Measurements from ENCODE around the gene CDK3.
"Not testable (repeated sequence)": the region's sequence is repeated elsewhere in the genome, so short reads cannot be mapped to it uniquely, and the experiment has no call there.

CDK3 gene

GRCh38 chr17:76044475-76045007 is 43.9 kb downstream of the CDK3 start:
- DNase-seq, result not testable (repeated sequence)

DNA sequence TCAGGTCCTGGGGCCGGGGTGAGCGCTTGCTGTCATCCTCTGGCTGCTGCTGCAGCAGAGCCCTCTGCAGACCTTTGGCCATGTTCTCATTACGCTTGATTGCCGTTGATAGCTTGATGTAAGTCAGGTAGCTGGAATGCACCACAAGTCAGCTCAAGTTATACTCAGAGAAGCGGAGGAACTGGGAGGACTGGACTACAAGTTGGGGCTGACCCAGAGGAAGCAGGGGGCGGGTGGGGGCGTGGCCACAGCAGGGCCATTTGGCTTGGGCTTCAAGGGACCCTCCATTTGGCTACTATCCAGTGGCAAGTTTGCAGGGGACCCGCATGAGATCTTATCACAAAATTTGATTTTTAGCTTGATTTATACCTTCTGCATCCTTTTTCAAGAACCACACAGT is 45.4 kb downstream of the CDK3 start:
- no peak for DNase-seq

DNA sequence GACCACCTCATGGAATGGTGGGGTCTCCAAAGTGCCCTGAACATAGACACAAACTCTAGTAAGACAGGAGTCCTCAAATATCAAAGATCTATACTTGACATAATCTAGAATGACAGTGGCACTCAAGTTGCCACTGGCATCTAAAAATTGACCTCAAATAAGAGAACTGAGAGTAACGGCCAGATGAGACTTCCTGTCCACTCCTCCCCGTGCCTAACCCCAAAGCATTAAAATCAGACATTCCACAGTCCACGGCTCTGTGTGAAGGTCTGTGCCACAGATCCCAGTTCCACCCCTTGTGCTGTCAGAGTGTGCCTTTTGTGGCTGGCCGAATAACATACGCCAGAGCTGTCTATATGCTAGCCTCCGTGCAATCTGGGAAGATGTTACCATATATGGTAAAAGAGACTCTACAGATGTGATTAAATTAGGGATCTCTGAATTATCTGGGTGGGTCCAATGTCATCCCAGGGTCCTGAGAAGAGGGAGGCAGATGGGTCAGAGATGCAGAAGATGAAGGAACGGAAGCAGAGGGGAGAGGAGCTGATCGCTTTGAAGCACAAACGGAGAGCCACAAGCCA is 47.5 kb downstream of the CDK3 start:
- DNase-seq, result no peak

GRCh38 chr17:76048711-76049110 is 48.1 kb downstream of the CDK3 start:
- DNase-seq, result no peak

- DNase-seq, result no peak
Measured at GRCh38 chr17:76049239-76049638, 48.6 kb downstream of the CDK3 start.

DNA sequence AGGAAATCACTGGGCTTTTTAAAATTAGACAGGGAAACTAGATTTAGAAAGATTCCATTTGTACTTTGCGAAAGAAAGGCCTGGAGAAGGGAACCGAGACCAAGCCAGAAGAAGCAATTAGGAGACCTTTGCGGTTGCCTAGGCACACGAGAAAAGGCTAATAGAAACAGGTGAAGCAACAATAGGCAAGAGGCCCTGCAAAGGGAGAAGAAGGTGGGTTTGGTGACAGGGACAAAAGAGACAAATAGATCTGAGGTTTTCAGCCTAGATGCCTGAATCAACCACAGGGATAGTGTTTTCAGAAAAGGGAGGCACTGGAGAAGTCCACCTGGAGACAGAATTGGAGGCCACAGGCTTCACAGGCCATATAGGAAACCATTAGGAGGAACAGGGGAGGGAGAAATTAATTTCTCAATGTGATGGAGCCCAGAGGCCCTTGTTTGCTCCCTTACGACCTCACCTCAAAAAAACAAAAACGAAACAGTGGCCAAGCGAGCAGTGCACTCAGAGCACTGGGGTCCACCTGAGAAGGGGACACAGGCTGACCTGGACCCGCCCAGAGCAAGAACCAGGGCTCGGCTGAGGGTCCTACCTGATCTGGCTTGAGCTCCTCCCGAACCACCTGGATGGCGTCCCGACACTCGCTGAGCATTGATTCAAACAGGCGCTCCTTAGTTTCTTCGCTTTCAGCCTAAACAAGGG is 49.3 kb downstream of the CDK3 start:
- no peak for DNase-seq

DNA sequence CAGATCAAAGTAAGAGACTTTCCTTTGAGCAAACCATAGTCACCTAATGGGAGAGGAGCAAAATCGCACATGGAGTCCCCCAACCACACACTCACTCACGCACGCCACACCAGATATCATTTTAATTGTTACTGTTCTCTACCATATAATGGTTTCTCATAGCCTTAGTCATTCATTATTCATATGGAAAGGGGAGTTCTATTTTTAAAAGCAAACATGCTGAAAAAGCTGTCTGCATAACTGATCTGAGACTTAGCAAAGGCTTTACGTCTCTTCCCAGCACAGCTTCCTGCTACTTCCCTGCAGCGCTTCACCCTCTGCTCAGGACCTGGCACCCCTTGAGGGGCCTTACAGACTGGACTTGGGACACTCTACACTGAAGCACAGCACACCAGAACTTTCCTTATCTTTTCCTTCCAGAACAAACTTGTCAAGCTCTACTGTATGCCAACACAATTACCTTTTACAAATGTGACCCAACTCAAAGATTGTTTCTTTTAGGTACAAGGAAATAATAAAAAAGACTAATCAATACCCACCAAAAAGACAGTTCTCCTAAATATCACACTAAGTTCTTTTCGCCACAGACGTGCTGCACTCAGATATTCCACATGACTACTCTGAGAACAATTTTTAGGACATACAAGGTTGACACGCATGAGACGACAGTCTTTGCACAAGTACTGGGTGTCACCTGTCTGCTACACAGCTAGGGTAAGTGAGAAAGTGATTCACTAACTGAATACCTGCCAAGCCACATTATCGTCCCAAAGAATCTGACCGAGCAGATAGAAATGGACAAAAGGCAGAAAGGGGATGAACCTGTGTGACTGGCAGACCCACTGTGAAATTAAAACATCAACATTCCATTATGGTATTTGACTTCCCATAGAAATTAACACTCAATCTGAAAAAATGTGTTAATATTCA is 50.1 kb downstream of the CDK3 start:
- DNase-seq, result no peak

- no peak for DNase-seq
Measured at GRCh38 chr17:76051561-76051960, 50.9 kb downstream of the CDK3 start.

- no peak for DNase-seq
Measured at GRCh38 chr17:76053246-76054111, 52.8 kb downstream of the CDK3 start.

DNA sequence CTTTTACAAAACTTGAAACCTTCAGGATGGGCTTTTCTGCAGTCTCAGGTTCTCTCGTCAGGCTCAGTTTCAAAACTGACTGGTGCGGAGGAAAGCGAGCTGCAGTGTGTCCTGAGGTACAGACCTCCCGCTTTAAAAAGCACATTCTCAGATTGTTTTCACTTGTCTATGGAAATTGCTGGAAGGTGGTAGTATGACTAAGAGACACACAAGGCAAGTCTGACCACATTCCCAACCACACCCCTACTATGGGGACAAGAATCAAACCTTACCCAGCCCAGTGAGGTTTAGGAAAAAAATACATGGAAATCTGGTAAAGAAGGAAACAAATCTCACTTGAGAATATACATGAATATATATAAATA is 53.4 kb downstream of the CDK3 start:
- DNase-seq, result no peak

All from right forelimb (tissue), 1 donor.